RPMI8226 (cell line): ENCODE data around the gene ETV7.
A peak's percentile ranks its signal among the peaks of the same experiment; 100 is the strongest.
"Not testable (repeated sequence)": the region's sequence is repeated elsewhere in the genome, so short reads cannot be mapped to it uniquely, and the experiment has no call there.

ENCODE experiments used
- DNase-seq: peaks from one replicate; pipeline ENCODE4 v3.0.0-alpha.2; 2015

Gene ETV7

GRCh38 chr6:36382976-36383375, 4.5 kb downstream of the ETV7 start:
- no peak for DNase-seq

DNA sequence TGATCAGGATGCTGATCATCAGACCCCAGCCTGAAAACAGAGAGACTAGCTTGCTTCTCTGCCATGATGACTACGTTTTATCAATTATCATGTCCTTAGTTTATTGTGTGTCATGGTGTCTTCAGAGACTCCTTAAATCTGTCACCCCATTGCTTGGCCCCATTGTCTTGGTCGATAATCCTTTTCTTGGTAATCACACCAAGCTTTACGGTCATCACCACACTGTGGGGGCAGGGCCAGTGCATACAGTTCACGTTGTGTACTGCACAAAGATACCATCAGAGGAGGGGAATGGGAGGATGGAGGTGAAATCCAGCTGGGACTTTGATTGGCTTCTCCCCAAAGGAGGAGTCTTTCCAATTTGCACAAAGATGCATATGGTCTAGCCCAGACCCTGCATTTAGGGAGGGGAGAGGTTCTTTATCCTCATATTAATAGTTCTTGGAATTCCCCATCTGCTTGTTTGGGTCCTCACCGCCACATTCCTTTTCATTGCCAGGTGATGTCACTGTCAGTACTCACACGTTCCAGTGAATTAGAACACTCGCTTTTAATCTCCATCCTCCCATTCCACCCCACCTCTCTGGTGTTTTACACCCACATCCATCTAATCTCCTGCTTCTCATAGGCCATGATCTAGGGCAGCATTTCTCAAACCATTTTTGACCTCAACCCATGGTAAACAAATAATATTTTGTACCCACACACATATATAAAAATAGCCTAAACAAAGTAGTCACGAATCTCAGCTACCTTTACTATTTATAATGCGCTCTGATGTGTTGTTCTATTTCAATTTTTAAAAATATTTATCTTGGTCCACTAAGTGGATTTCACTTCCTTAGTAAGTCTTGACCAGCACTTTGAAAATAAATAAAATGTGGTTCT, 5.7 kb downstream of the ETV7 start:
- no peak for DNase-seq

DNA sequence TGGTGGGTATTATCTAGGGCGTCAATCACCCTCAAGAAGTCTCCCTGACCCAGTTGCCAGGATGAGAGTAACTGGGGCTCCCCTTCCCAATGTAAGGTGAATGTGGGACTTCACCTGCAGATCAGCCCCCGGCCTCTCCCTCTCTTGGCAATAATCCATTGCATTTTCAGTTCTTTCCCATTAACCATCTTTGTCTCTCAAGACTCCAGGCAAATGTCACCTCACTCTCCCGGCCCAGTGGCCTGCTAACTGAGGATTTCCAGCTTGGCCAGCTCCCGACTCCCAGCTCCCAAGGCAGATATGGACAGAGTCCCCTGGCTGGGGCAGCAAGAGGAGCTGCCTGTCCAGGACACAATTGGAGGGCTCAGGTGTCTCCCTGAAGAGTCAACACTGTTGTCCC, 7.3 kb downstream of the ETV7 start:
- DNase-seq = no peak

- no peak for DNase-seq
Measured at GRCh38 chr6:36378936-36379335, 8.5 kb downstream of the ETV7 start.

DNA sequence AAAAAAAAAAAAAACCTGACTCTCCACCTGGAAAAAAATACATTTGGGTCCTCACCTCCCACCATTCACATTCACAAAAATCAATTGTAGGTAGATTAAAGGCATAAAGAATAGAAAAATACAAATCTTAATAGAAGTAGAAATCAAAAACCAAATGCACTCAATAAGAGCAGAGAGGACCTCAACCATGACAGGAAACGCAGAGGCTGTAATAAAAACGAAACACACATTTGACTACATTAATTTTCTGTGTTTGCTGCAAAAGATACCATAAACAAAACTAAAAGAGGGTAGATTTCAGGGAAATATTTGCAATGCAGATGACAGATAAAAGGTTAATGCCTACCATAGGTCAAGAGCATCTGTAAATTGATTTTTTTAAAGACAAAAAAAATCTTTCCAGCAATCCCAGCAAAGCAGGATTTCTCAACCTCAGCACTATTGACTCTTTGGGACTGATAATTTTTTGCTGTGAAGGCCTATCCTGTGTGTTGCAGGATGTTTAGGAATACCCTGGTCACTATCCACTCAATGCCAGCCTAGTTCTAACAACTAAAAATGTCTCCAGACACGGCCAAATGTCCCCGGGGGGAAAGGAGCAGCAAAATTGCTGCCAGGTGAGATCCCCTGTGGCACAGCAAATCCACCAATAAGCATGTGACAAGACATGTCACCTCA, 9.1 kb downstream of the ETV7 start:
- DNase-seq = no peak

- no peak for DNase-seq
Measured at GRCh38 chr6:36377594-36377993, 9.9 kb downstream of the ETV7 start.

- no peak for DNase-seq
Measured at GRCh38 chr6:36376742-36377141, 10.7 kb downstream of the ETV7 start.

DNA sequence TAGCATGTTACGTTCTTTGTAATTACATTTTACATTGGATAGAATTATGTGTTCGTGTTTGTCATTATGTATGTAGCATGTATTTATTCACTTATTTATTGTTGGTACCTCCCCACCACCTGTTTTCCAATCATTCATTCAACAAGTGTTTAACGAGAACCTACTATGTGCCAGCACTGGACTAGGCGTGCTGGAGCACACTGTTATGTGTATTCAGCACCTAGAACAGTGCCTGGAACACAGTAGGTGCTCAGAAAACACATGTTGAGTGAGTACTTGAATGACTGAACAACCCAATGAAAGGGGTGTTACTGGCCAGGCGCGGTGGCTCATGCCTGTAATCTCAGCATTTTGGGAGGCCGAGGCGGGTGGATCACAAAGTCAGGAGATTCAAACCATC, 11.3 kb downstream of the ETV7 start:
- DNase-seq = no peak

DNA sequence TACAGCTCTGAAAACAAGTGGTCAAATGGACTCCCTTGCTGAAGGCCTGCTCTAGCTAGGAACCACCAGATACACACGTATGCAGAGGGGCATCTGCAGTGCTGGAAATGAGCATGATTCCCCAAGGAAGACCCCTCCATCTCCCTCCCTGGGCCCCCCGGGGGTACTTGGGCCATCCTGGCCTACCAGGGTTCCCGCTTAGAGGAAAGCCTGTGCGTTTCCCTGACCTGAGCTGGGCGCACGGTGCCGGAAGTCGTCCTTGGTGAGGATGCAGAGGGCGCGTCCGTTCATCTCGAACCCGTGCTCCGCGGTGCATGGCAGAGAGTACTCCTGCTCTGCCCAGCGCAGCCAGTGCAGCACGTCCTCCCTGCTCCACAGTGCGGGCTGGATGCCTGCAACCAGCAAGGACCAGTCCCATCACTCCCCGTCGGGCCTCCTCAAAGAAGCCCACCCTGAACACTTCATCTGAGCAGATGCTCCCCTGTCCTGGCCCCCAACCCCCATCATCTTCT, 11.8 kb downstream of the ETV7 start:
- DNase-seq = no peak

- peak; percentile 49 for DNase-seq
Measured at GRCh38 chr6:36374972-36375371, 12.5 kb downstream of the ETV7 start.

DNA sequence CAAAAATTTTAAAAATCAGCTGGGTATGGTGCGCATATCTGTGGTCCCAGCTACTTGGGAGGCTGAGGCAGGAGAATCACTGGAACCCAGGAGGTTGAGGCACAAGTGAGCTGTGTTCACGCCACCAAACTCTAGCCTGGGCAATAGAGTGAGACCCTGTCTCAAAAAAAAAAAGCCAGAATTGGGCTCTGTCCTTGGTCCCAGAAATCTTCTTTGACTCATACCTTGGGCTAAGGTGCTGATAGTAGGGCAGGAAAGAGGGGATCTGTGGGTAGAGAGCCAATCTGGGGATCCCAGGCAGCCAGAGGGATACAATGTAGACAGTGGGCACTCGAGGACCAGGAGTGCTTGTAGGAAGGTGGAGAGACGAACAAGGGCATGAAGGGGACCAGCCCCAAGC, 13.3 kb downstream of the ETV7 start:
- no peak for DNase-seq

DNA sequence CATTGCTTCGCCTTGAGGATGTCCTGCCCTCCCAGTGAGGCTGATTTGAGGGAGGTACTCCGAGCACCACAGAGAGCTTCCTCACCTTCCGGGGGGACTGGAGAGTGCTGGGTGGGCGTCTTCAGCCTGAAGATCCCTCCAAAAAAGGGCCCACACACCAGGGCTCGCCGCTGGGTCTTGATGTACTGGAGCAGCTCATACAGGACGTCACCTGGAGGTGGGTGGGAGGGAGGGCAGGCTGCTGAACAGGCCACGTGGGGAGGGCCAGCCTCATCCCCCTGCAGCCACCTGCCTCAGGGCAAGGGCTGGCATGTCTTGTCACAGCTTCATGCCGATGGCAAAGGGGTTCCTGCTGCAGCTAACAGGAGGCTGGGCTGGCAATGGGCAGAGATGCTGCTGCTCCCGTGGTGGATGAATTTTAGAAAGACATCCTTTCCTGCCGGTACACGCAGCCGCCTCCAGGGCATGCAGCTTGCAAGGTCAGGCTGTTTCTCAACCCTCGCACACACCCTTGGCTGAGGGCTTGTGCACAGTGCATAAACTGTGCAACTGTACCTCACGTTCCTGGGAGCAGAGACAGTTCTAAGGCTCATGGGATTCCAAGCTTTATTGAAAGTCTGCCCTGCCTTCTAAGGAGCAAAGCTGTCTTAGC, 14.0 kb downstream of the ETV7 start:
- DNase-seq = peak; percentile 47

- no peak for DNase-seq
Measured at GRCh38 chr6:36372088-36372487, 15.4 kb downstream of the ETV7 start.

GRCh38 chr6:36371211-36371610, 16.3 kb downstream of the ETV7 start:
- no peak for DNase-seq

GRCh38 chr6:36370638-36371037, 16.8 kb downstream of the ETV7 start:
- no peak for DNase-seq

DNA sequence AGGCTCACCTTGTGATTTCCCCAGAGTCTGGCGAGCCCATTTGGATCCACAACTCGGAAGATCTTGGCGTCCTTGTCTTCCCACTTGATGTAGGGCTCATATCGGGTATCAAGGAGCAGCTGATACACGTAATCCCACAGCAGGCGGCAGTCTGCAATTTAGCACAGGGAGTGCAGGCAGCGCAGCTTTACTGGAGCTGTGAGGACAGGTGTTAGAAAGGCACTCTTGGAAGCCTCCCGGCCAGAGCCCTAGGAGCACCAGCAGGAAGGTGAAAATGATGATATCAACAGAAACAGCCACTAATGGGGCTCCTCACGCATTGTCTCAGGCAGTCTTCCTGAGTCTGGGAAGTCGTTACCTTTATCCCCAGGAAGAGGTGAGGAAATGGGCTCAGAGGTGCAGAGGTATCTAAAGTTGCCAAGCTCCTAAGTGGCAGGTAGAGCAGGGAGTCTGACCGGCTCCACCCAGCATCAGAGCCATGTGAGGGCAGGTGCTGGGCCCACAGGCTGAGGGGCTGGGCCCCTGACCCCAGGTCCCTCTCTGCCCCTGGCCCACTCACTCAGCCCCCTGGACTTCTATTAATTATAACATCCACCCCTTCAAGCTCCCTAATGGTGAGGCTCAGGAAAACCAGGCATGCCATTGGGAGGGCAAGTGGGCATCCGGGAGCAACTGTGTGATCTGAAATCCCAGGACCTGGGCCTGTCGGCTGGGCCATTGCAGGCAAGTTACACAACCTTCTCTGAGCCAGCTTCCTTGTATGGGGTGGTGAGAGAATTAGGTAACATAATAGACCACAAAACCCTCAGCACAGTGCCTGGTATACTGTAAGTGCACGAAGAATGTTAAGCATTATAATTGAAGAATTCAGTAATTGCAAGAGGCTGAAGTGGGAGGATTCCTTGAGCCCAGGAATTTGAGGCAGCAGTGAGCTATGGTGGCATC, 18.3 kb downstream of the ETV7 start:
- DNase-seq = no peak

- no peak for DNase-seq
Measured at GRCh38 chr6:36368421-36368820, 19.0 kb downstream of the ETV7 start.

- no peak for DNase-seq
Measured at GRCh38 chr6:36367743-36368142, 19.7 kb downstream of the ETV7 start.

GRCh38 chr6:36364669-36365479, 22.6 kb downstream of the ETV7 start:
- DNase-seq = peak; percentile 28

- DNase-seq = not testable (repeated sequence)
Measured at GRCh38 chr6:36364061-36364635, 23.3 kb downstream of the ETV7 start.

DNA sequence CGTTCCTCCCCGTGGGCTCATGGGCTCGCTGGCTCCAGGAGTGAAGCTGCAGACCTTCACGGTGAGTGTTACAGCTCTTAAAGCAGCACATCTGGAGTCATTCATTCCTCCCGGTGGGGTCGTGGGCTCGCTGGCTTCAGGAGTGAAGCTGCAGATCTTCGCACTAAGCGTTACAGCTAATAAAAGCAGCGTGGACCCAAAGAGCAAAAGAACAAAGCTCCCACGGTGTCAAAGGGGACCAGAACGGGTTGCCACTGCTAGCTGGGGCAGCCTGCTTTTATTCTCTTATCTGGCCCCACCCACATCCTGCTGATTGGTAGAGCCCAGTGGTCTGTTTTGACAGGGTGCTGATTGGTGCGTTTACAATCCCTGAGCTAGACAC, 24.1 kb downstream of the ETV7 start:
- not testable (repeated sequence) for DNase-seq
